AG09309 (cell line): ENCODE data around the gene GALNS.

ENCODE experiments used
- DNase-seq: peaks from one replicate; pipeline ENCODE4 v3.0.0-alpha.2; 2010; ENCODE audit warnings: low read depth
- H3K4me3 ChIP-seq: 2 replicates; pipeline ENCODE4 v1.5.1; 2011; ENCODE audit warnings: mild to moderate bottlenecking, low read depth, low read length, moderate library complexity; ENCODE audit not compliant: control insufficient read depth
- CTCF ChIP-seq: IDR thresholded peaks from 2 replicates; pipeline ENCODE4 v1.5.1; 2011; ENCODE audit warnings: mild to moderate bottlenecking, low read depth, low read length, inconsistent platforms; ENCODE audit not compliant: insufficient read depth, control insufficient read depth; ENCODE audit errors: missing control alignments

GALNS gene

GRCh38 chr16:88901718-88902337 lies 45.1 kb upstream of the GALNS start:
- no peak overlapping the region for H3K4me3 ChIP-seq
- DNase-seq: no peak
- no peak for TF ChIP-seq CTCF

GRCh38 chr16:88900662-88901052 lies 43.9 kb upstream of the GALNS start:
- no peak for TF ChIP-seq CTCF
- H3K4me3 ChIP-seq: no peak overlapping the region
- no peak for DNase-seq

DNA sequence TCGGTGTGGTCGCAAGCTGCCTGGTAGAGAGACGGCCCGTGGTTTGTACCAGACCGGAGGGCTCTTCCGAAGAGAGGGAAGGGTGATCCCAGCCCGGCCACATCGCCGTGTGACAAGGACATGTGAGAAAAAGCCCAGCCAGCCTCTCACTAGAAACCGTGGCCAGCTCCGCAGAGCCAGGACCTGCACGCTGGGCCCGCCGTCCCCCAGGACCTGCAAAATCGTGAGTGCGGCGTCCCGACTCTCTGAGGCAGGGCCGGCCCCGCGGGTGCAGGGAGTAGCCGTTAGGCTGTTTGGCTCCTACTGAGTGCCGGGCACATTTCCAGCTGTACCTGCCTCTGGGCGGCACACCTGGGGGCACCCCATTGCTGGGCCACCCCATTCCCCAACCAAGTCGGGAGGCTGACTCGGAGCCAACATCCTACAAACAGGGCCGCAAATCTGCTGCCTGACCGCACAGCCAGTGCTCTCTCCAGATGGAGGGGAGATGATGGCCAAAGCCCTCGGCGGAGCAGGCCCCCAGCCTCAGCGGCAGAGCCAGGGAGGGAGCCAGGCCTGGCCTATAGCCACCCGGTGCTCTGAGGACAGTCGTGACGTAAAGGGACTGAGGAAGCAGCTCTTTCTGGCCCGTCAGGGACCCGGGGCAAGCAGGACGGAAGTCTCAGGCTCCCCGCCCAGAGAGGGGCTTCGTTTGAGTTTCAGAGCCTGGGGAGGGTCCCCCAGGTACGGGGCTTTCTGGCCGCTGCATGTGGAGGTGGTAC lies 43.3 kb upstream of the GALNS start:
- DNase-seq: no peak
- no peak overlapping the region for H3K4me3 ChIP-seq
- no peak for TF ChIP-seq CTCF

- no peak for DNase-seq
- no peak overlapping the region for H3K4me3 ChIP-seq
- TF ChIP-seq CTCF: no peak
These were observed 41.1 kb upstream of the GALNS start for GRCh38 chr16:88897696-88898425.

DNA sequence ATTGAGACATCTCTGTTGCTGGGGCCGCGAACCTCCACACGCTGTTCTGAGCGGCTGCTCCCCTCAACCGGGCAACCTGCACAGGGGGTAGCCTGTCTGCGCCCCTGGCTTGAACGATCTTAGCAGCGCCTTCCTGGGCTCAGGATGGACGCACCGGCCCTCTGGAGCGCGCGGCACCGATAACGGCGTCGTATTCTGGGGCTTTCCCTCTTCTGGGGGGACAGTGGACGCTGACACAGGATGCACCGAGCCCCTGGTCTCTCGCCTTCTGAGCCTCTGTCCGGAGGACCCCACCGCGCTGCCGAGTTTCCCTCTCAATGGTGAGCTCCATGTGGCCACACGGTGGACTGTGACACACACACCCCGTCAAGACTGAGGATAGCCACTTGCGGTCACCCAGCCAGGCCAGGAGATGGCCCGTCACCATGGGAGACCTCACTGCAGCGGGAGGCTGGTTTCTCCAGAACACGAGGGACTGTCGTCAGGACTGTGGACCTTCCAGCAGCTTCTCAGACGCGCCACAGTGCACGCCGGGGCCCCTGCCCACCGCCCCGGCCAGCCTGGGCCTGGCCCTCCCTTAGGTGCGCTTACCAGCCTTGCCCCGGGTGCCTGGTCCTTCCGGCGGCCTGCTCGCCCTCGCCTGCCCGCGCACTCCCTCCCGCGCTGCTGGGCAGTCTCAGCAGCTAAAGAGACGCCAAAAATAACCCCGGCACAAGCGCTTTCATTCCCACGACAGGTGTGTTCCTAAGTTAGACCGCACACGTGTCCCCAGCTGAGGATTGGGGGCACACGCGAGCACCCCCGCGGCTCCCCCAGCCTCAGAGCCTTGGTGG lies 39.7 kb upstream of the GALNS start:
- H3K4me3 ChIP-seq: no peak overlapping the region
- no peak for DNase-seq
- no peak for TF ChIP-seq CTCF

DNA sequence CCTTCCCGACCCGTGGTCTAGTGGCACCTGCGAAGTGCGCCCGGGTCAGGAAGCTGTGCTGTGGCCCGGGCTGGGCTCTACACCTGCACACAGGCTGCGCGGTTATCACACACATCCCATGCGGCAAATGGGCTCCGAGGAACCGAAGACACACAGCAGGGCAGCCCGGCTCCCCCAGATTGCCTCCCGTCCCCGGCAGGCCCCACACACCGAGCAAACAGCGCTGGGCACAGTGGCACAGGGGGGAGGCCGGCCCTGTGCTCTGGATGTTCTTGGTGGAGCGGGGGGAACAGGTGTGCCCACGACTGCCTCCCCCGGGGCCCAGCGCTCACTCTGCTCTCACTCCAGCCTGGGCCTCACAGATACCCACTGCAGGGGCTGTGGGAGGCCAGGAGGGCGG lies 38.6 kb upstream of the GALNS start:
- no peak for TF ChIP-seq CTCF
- DNase-seq: no peak
- H3K4me3 ChIP-seq: no peak overlapping the region
